ENCODE data around the gene CNGA1. TPM values are rescaled to one million over a fixed set of nuclear protein-coding genes. Genes with fewer than 3 reads are reported as not detected.
"Not testable (repeated sequence)": the region's sequence is repeated elsewhere in the genome, so short reads cannot be mapped to it uniquely, and the experiment has no call there.

Gene CNGA1
- total RNA-seq, 2 experiments from 2014 or later: not detected

- POLR2A ChIA-PET: no interaction called here
- CTCF ChIA-PET: interaction anchor here (0.6 to 0.8 kb wide), 2 partner anchors 12 to 23 kb away, joined by 3 read pairs; no protein-coding TSS in a partner anchor
- Mint-ChIP-seq H3K36me3 (ENCODE audit: low read depth) (no peaks in the 10 kb centered on the region), H3K27ac (no peak overlapping the region), H3K27me3 (no peaks in the 10 kb centered on the region), H3K4me3 (no peak overlapping the region), H3K4me1 (no peaks in the 10 kb centered on the region), H3K9me3 (peaks cover 13% of the 10 kb centered on the region)
- no peak for DNase-seq
These were observed 20.5 kb downstream of the CNGA1 start for GRCh38 chr4:47996021-47996420.

GRCh38 chr4:47992475-47992874 lies 24.0 kb downstream of the CNGA1 start:
- H3K4me3 Mint-ChIP-seq; POLR2A ChIA-PET; H3K4me1 Mint-ChIP-seq; H3K27ac Mint-ChIP-seq; H3K27me3 Mint-ChIP-seq; DNase-seq; H3K36me3 Mint-ChIP-seq (ENCODE audit: low read depth): not testable (repeated sequence)
- CTCF ChIA-PET: interaction anchor here (0.8 kb wide), 1 partner anchor 10 kb away, joined by 3 read pairs; no protein-coding TSS in a partner anchor
- H3K9me3 Mint-ChIP-seq: peaks cover 17% of the 10 kb centered on the region

GRCh38 chr4:47990145-47990544 lies 26.3 kb downstream of the CNGA1 start:
- POLR2A ChIA-PET: no interaction called here
- Mint-ChIP-seq H3K36me3 (ENCODE audit: low read depth) (no peaks in the 10 kb centered on the region), H3K27me3 (peaks cover 6% of the 10 kb centered on the region), H3K4me1 (no peaks in the 10 kb centered on the region), H3K4me3 (no peak overlapping the region), H3K9me3 (peaks cover 17% of the 10 kb centered on the region), H3K27ac (no peak overlapping the region)
- DNase-seq: no peak
- CTCF ChIA-PET: no interaction called here

DNA sequence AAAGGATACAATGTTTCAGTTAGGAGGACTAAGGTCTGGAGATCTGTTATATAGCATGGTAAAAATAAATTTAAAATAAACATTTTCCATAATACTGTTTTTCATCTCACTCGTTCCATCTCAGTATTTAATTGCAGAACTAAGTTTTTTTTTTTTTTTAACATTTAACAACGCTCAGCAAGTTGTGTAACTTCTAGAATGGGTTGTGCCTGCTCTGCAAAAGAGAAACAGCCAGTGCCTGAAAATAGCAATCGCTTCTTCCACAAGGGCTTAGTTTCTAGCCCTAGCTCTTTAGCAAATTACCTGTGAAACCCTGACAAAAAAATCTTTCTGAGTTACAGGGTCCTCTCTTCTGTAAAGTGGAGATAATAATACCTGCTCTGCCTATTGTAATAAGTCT lies 41.9 kb downstream of the CNGA1 start:
- POLR2A ChIA-PET: no interaction called here

GRCh38 chr4:47972721-47973120 lies 43.8 kb downstream of the CNGA1 start:
- Mint-ChIP-seq H3K4me3 (no peak overlapping the region), H3K4me1 (no peaks in the 10 kb centered on the region), H3K36me3 (ENCODE audit: low read depth) (no peaks in the 10 kb centered on the region), H3K27ac (no peak overlapping the region), H3K9me3 (no peaks in the 10 kb centered on the region), H3K27me3 (peaks cover 7% of the 10 kb centered on the region)
- POLR2A ChIA-PET: no interaction called here
- DNase-seq: no peak
- CTCF ChIA-PET: interaction anchor here (0.7 kb wide), 1 partner anchor 23 kb away, joined by 3 read pairs; no protein-coding TSS in a partner anchor

More for the DNA sequence above, 41.9 kb downstream of the CNGA1 start:
- H3K4me1 Mint-ChIP-seq: no peaks in the 10 kb centered on the region
- peaks cover 4% of the 10 kb centered on the region for H3K27me3 Mint-ChIP-seq
- no peak overlapping the region for H3K4me3 Mint-ChIP-seq
- DNase-seq: no peak
- no peaks in the 10 kb centered on the region for H3K9me3 Mint-ChIP-seq
- no peaks in the 10 kb centered on the region for H3K36me3 Mint-ChIP-seq (ENCODE audit: low read depth)
- CTCF ChIA-PET: no interaction called here
- no peak overlapping the region for H3K27ac Mint-ChIP-seq

DNA sequence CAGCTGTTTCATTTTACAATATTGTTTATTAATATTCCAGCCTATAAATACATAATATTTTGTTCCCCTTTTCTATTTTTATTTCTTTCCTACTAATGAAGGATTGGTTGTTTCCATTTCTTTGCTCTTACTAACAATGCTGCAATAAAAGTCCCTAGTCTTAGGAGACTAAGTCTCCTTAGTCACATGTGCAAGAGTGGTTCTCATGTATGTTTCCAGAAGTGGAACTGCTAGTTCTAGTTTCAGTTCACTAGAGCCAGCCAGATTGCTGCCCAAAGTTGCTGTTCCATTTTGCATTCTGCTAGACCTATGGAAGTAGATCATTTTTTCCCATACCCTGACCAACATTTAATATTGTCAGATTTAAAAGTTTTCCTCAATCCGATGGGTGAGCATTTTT lies 44.3 kb downstream of the CNGA1 start:
- Mint-ChIP-seq H3K9me3 (no peaks in the 10 kb centered on the region), H3K4me3 (no peak overlapping the region), H3K27me3 (peaks cover 7% of the 10 kb centered on the region), H3K4me1 (no peaks in the 10 kb centered on the region), H3K27ac (no peak overlapping the region), H3K36me3 (ENCODE audit: low read depth) (no peaks in the 10 kb centered on the region)
- POLR2A ChIA-PET: no interaction called here
- CTCF ChIA-PET: no interaction called here
- no peak for DNase-seq

- no peak for DNase-seq
- Mint-ChIP-seq H3K9me3 (no peaks in the 10 kb centered on the region), H3K36me3 (ENCODE audit: low read depth) (no peaks in the 10 kb centered on the region), H3K4me1 (no peaks in the 10 kb centered on the region), H3K4me3 (no peak overlapping the region), H3K27me3 (peaks cover 5% of the 10 kb centered on the region), H3K27ac (no peak overlapping the region)
- CTCF ChIA-PET: no interaction called here
- POLR2A ChIA-PET: no interaction called here
These were observed 47.6 kb downstream of the CNGA1 start for GRCh38 chr4:47968847-47969246.

DNA sequence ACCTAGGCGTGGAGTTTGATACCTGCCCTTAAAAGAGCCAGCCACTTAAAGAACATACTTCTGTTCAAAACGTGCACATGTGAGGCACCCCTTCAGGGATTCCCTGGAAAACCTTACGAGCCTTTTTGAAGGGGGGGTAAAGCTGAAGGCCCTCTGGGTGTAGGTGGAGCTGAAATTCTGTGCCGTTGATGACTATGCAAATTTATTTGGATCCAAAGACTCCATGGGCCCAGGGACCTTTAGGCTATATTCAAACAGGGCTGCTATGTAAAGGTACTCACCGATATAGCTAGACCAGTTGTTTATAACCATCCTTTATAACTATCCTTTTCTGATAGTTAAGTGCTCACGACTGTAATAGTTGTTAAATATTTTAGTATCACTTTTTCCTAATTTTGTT lies 61.8 kb downstream of the CNGA1 start:
- no peaks in the 10 kb centered on the region for H3K27me3 Mint-ChIP-seq
- H3K27ac Mint-ChIP-seq: no peak overlapping the region
- H3K9me3 Mint-ChIP-seq: no peaks in the 10 kb centered on the region
- H3K4me3 Mint-ChIP-seq: no peak overlapping the region
- H3K36me3 Mint-ChIP-seq (ENCODE audit: low read depth): no peaks in the 10 kb centered on the region
- CTCF ChIA-PET: no interaction called here
- POLR2A ChIA-PET: no interaction called here
- DNase-seq: no peak
- H3K4me1 Mint-ChIP-seq: no peaks in the 10 kb centered on the region

- CTCF ChIA-PET: no interaction called here
- Mint-ChIP-seq H3K27me3 (no peaks in the 10 kb centered on the region), H3K36me3 (ENCODE audit: low read depth) (no peaks in the 10 kb centered on the region), H3K4me3 (no peak overlapping the region), H3K27ac (no peak overlapping the region), H3K4me1 (no peaks in the 10 kb centered on the region), H3K9me3 (no peaks in the 10 kb centered on the region)
- DNase-seq: no peak
- POLR2A ChIA-PET: no interaction called here
These were observed 62.2 kb downstream of the CNGA1 start for GRCh38 chr4:47954245-47954644.

GRCh38 chr4:47945930-47946726 lies 70.4 kb downstream of the CNGA1 start:
- ChIA-PET POLR2A (no interaction called here), CTCF (no interaction called here)
- Mint-ChIP-seq H3K27ac (no peak overlapping the region), H3K36me3 (ENCODE audit: low read depth) (no peaks in the 10 kb centered on the region), H3K4me3 (no peak overlapping the region), H3K9me3 (no peaks in the 10 kb centered on the region), H3K27me3 (no peaks in the 10 kb centered on the region), H3K4me1 (no peaks in the 10 kb centered on the region)
- DNase-seq: no peak

DNA sequence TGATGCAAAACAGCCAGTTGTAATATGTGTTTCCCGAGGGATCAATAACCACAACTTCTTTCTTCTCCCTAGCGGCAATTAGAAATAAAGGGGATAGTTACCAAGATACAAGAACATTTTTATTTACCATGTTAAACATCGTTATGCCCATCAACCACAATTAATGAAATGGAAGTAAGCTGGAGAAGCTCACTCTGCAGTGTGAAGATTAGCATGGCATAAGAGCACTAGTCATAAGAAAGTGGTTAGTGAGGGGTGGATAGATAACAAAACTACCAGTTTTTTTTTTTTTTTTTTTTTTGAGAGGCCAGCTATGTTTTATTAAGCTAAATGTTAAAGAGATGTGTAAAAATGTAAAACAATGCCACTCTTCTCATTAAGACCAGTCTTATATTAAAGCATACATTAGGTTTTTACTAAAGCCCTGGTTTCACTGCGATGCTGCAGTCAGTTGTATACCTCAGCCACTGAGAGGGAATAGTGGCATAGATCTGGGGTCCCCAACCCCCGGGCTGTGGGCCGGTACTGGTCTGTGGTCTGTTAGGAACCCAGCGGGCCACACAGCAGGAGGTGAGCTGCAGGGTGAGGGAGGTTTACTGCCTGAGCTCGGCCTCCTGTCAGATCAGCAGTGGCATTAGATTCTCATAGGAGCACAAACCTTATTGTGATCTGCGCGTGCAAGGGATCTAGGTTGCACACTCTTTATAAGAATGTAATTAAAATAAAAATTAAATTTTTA lies 74.2 kb downstream of the CNGA1 start:
- peaks cover under 1% of the 10 kb centered on the region for H3K27me3 Mint-ChIP-seq
- no peaks in the 10 kb centered on the region for H3K9me3 Mint-ChIP-seq
- no peak overlapping the region for H3K4me3 Mint-ChIP-seq
- no peak for DNase-seq
- H3K27ac Mint-ChIP-seq: no peak overlapping the region
- H3K4me1 Mint-ChIP-seq: no peaks in the 10 kb centered on the region
- no peaks in the 10 kb centered on the region for H3K36me3 Mint-ChIP-seq (ENCODE audit: low read depth)
- ChIA-PET POLR2A (no interaction called here), CTCF (interaction anchor here (0.7 kb wide), 1 partner anchor 93 kb away, joined by 3 read pairs; no protein-coding TSS in a partner anchor)

GRCh38 chr4:47939456-47939855 lies 77.0 kb downstream of the CNGA1 start:
- CTCF ChIA-PET: no interaction called here

DNA sequence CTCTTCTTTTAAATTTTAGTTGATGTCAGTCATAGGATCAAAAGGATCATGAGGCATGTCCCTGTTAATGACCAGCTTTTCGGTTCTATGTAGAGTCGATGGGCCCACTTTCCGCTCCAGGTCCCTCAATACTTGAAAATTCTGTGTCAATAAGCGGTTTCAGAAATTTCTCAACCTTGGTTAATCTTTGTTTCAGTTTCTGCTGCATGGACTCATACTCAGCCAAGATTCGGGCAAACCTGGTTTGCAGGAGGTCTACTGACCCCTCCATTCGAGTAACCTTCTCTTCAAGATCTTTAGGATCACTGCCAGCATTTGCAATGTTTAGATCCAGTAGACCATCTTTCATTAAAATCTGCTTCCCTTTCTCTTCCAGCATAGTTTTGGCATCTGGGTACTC lies 80.1 kb downstream of the CNGA1 start:
- Mint-ChIP-seq H3K36me3 (ENCODE audit: low read depth) (no peaks in the 10 kb centered on the region), H3K9me3 (no peaks in the 10 kb centered on the region), H3K27me3 (peaks cover 19% of the 10 kb centered on the region), H3K4me3 (no peak overlapping the region), H3K27ac (no peak overlapping the region), H3K4me1 (no peaks in the 10 kb centered on the region)
- DNase-seq: no peak
- ChIA-PET CTCF (interaction anchor here (0.7 kb wide), 1 partner anchor 268 kb away, joined by 3 read pairs; no protein-coding TSS in a partner anchor), POLR2A (no interaction called here)

More at GRCh38 chr4:47939456-47939855, 77.0 kb downstream of the CNGA1 start:
- POLR2A ChIA-PET: no interaction called here
- no peak for DNase-seq
- H3K4me1 Mint-ChIP-seq: no peaks in the 10 kb centered on the region
- no peak overlapping the region for H3K4me3 Mint-ChIP-seq
- peaks cover 17% of the 10 kb centered on the region for H3K27me3 Mint-ChIP-seq
- no peaks in the 10 kb centered on the region for H3K36me3 Mint-ChIP-seq (ENCODE audit: low read depth)
- H3K9me3 Mint-ChIP-seq: no peaks in the 10 kb centered on the region
- no peak overlapping the region for H3K27ac Mint-ChIP-seq
